ENCODE measurements around the gene PARN. TPM values are rescaled to one million over a fixed set of nuclear protein-coding genes. Genes with fewer than 3 reads are reported as not detected.

PARN gene
- polyA plus RNA-seq, 3 donors, result 18.4 to 24.4 (median 19.1) TPM

DNA sequence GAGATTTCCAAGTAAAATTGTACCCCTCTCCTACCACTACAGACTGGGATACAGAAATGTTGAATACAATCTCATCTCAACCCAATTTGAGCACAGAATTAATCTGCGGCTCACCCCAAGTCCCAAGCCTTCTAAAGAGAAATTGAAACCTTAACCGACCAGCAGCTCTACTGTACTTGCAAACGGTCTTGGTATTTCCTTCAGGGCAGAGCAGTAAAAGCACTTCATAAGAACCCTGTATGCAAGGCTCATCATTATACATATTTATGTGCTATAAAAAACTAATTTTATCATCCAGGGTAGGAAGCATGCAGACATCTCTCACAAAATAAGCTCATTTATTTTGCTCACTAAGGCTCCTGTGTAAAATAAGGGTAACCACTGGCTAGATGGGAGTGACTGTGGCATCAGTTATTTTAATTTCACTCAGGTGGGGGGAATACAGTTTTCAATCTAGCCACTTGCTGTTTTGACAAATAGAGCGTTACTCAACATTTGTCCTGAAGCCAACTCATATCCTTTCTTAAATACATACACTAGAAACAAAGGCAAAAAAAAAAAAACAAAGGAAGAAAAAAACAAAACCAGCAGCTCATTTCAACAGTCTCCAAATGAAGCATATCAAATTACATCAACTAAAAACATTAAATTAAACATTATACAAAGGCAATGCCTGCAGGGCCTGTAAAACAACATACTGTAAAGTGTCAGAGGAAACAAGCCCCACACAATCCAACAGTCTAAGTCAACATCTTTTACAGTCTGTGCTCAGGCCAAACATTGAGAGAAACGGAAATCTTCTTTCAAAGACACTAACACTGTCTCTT lies 65.0 kb downstream of the PARN start:
- Mint-ChIP-seq H3K27ac (no peak overlapping the region), H3K27me3 (ENCODE audit: low read depth in 3 of 3) (peaks cover 0 to 2% (median 0%) of the 10 kb centered on the region in 3 donors), H3K4me3 (no peak overlapping the region), H3K36me3 (peaks cover 29 to 31% of the 10 kb centered on the region in 2 donors), H3K9me3 (no peaks in the 10 kb centered on the region), H3K4me1 (peaks cover under 1% of the 10 kb centered on the region)
- H3K36me3 ChIP-seq (replicated peaks in 1 of 2; ENCODE audit: control insufficient read depth in 1 of 2, insufficient read depth in 2 of 2, low read length in 2 of 2), result peaks cover 5 to 34% of the 10 kb centered on the region in 2 donors
- no peak for DNase-seq
- no peak overlapping the region for H3K9ac ChIP-seq (ENCODE audit: insufficient read depth, low read length, poor library complexity, severe bottlenecking)
- no peak overlapping the region for H3K4me2 ChIP-seq (replicated peaks; ENCODE audit: extremely low read depth, low read length, poor library complexity, severe bottlenecking)
- H3K4me1 ChIP-seq (ENCODE audit: control insufficient read depth in 1 of 2, insufficient read depth in 2 of 2, low read length in 2 of 2), result peaks cover 0 to 5% of the 10 kb centered on the region in 2 donors
- H3K27ac ChIP-seq (ENCODE audit: low read depth in 1 of 2, low read length in 2 of 2), result no peak overlapping the region
- H2AFZ ChIP-seq (ENCODE audit: insufficient read depth, low read depth, low read length, poor library complexity, severe bottlenecking), result no peak overlapping the region
- no peaks in the 10 kb centered on the region for H3K79me2 ChIP-seq (ENCODE audit: insufficient read depth, low read length)
- H3K4me3 ChIP-seq (replicated peaks in 1 of 3; ENCODE audit: low read depth in 2 of 3, low read length in 3 of 3), result no peak overlapping the region
- no peaks in the 10 kb centered on the region for H3K27me3 ChIP-seq (ENCODE audit: control insufficient read depth in 2 of 2, insufficient read depth in 2 of 2, low read length in 2 of 2)
- no peak for TF ChIP-seq CTCF (IDR thresholded peaks at IDR 0.05)
- intact Hi-C loops (cut with micrococcal nuclease), result no loop called here
- no peaks in the 10 kb centered on the region for H4K20me1 ChIP-seq (ENCODE audit: insufficient read depth, low read length)
- 100% methylated on average over 1 of the region's 5 CpGs for WGBS (ENCODE audit: insufficient coverage)
- H3K9me3 ChIP-seq (replicated peaks in 1 of 2; ENCODE audit: control insufficient read depth in 1 of 2, insufficient read depth in 1 of 2, low read length in 2 of 2), result no peaks in the 10 kb centered on the region

DNA sequence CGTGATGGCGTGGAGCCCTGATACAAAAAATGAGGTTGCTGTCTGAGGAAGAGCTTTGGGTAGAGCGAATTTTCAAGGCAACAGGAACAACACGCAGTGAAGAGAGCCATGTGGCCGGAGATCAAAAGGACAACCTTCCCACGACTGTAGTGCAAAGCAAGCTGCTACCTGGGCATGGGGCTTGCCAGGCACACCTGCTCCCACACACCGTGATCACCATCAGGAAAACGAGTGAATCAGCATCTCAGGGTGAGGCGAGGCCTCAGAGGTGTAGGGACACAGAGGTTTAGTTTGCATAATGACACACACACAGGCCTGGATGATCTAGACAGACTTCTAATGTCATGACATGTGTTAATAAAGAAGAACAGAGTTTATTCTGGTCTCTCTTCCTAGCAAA lies 65.7 kb downstream of the PARN start:
- Histone ChIP-seq H3K27ac (ENCODE audit: low read depth in 1 of 2, low read length in 2 of 2) (no peak overlapping the region), H3K9me3 (replicated peaks in 1 of 2; ENCODE audit: control insufficient read depth in 1 of 2, insufficient read depth in 1 of 2, low read length in 2 of 2) (no peaks in the 10 kb centered on the region), H3K4me3 (replicated peaks in 1 of 3; ENCODE audit: low read depth in 2 of 3, low read length in 3 of 3) (no peak overlapping the region), H3K36me3 (replicated peaks in 1 of 2; ENCODE audit: control insufficient read depth in 1 of 2, insufficient read depth in 2 of 2, low read length in 2 of 2) (peaks cover 4 to 34% of the 10 kb centered on the region in 2 donors), H3K4me1 (ENCODE audit: control insufficient read depth in 1 of 2, insufficient read depth in 2 of 2, low read length in 2 of 2) (peaks cover 0 to 6% of the 10 kb centered on the region in 2 donors), H3K27me3 (ENCODE audit: control insufficient read depth in 2 of 2, insufficient read depth in 2 of 2, low read length in 2 of 2) (no peaks in the 10 kb centered on the region), H4K20me1 (ENCODE audit: insufficient read depth, low read length) (no peaks in the 10 kb centered on the region), H3K79me2 (ENCODE audit: insufficient read depth, low read length) (no peaks in the 10 kb centered on the region), H3K4me2 (replicated peaks; ENCODE audit: extremely low read depth, low read length, poor library complexity, severe bottlenecking) (no peak overlapping the region), H3K9ac (ENCODE audit: insufficient read depth, low read length, poor library complexity, severe bottlenecking) (no peak overlapping the region), H2AFZ (ENCODE audit: insufficient read depth, low read depth, low read length, poor library complexity, severe bottlenecking) (no peak overlapping the region)
- Mint-ChIP-seq H3K9me3 (no peaks in the 10 kb centered on the region), H3K27ac (peak overlapping the region in 1 of 7 donors; percentile 9), H3K4me1 (peaks cover 4% of the 10 kb centered on the region), H3K4me3 (no peak overlapping the region), H3K36me3 (peaks cover 30 to 31% of the 10 kb centered on the region in 2 donors), H3K27me3 (ENCODE audit: low read depth in 3 of 3) (peaks cover 0 to 3% (median 0%) of the 10 kb centered on the region in 3 donors)
- intact Hi-C loops (cut with micrococcal nuclease), result no loop called here
- TF ChIP-seq CTCF (IDR thresholded peaks at IDR 0.05), result no peak
- no peak for DNase-seq
- WGBS (ENCODE audit: insufficient coverage), result 93% methylated on average over 8 of the region's 9 CpGs

Data from CD14-positive monocyte (primary cell).